SK-N-SH treated with all-trans-retinoic acid at 6 μM for 48 hours (cell line): ENCODE data around the gene TMA7B.

Experiments
- ISL1 ChIP-seq: fragments of 250-450 bp; sonication (Bioruptor Pico); IDR thresholded peaks from 2 replicates; pipeline ENCODE4 v2.1.2; 2022; ENCODE audit warnings: mild to moderate bottlenecking, moderate library complexity
- PATZ1 ChIP-seq: fragments of 250-450 bp; sonication (Bioruptor Pico); IDR thresholded peaks from 2 replicates; pipeline ENCODE4 v1.8.0; 2020; ENCODE audit warnings: mild to moderate bottlenecking, moderate library complexity, borderline replicate concordance
- POU6F1 ChIP-seq: fragments of 250-450 bp; sonication (Bioruptor Pico); IDR thresholded peaks from 2 replicates; pipeline ENCODE4 v1.8.0; 2021; ENCODE audit warnings: low read depth, mild to moderate bottlenecking, moderate library complexity, borderline replicate concordance
- TCF4 ChIP-seq: fragments of 250-450 bp; sonication (Bioruptor Pico); IDR thresholded peaks from 2 replicates; pipeline ENCODE4 v1.8.0; 2021; ENCODE audit warnings: mild to moderate bottlenecking, moderate library complexity, borderline replicate concordance
- ZC3H10 ChIP-seq: fragments of 250-450 bp; sonication (Bioruptor Pico); IDR thresholded peaks from 2 replicates; pipeline ENCODE4 v1.5.1; 2021; ENCODE audit warnings: mild to moderate bottlenecking, moderate library complexity

DNA sequence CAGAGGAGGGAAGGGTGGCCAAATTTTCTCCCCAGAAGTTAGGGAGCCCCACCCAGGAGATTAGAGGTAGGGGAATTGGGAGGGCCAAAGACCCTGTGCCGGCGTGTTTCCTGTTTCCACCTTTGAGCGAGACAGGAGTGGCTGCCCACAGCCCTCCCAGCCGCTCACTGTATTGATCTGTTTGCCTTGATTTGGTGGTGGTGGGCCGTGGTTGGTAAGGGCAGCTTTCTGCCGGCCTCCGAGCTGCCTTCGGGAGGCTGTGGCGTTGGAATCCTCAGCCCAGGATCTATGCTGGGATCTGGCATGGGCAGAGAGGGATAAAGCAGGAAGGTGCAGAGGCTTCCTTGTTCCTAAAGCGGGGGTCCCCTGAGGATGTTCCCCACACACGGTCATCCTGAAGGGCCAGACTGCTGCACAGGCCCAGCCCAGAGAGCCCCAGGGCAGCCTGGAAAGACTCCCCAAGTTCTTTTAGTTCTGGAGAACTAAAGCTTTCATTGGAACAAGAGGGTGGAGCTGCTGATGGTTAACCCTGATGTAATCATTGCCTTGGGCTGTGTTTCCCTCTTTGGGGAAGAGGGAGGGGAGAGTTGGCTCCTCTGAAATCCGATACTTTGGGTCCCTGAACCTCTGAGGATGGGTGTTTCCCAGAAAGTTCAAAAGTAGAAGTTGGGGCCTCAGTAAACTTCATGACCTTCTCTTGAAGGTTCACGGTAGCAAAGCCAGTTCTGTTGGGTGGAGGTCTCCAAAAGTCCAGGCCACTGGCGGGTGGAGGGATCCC lies 41.8 kb downstream of the TMA7B start:
- TF ChIP-seq ZC3H10 (CRISPR knock-in tag), result no peak
- TF ChIP-seq PATZ1 (CRISPR knock-in tag), result no peak
- TF ChIP-seq ISL1 (CRISPR knock-in tag), result no peak
- TF ChIP-seq TCF4 (CRISPR knock-in tag), result no peak
- TF ChIP-seq POU6F1 (CRISPR knock-in tag), result no peak
